Fibroblast of mammary gland (primary cell): Measurements from ENCODE around the gene ANO1.

Experiments used
- DNase-seq: peaks from one replicate; pipeline ENCODE4 v3.0.0-alpha.2; 2010; ENCODE audit warnings: low read depth
- H3K4me3 ChIP-seq: 2 replicates; pipeline ENCODE4 v1.5.1; 2011; ENCODE audit warnings: low read depth, mild to moderate bottlenecking, low read length, moderate library complexity; ENCODE audit not compliant: control insufficient read depth
- TF ChIP-seq, protein P1 (sequence below): conservative IDR thresholded peaks from 2 replicates; pipeline ENCODE4 v1.5.1; 2011; ENCODE audit warnings: low read depth, low read length, inconsistent platforms; ENCODE audit not compliant: control insufficient read depth, insufficient read depth

ANO1 gene

DNA sequence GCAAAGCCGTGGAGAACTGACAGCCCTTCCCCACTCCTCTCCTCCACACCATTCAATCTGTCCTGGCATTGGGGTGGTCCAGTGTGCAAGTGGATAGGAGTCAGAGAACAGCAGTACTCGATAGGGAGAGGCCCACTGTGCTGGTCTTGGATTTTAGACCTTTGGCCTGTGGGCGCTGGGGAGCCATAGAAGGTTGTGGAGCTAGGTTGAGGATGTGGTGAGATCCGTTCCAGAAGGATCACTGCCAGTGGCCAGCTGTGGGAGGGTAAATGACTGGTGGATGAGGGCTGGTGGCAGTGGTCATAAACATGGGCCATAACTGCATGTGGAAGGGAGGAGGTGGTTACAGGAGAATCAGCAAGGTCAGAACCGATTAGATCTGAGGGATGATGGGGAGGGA lies 28.6 kb downstream of the ANO1 start:
- TF ChIP-seq, protein P1, sequence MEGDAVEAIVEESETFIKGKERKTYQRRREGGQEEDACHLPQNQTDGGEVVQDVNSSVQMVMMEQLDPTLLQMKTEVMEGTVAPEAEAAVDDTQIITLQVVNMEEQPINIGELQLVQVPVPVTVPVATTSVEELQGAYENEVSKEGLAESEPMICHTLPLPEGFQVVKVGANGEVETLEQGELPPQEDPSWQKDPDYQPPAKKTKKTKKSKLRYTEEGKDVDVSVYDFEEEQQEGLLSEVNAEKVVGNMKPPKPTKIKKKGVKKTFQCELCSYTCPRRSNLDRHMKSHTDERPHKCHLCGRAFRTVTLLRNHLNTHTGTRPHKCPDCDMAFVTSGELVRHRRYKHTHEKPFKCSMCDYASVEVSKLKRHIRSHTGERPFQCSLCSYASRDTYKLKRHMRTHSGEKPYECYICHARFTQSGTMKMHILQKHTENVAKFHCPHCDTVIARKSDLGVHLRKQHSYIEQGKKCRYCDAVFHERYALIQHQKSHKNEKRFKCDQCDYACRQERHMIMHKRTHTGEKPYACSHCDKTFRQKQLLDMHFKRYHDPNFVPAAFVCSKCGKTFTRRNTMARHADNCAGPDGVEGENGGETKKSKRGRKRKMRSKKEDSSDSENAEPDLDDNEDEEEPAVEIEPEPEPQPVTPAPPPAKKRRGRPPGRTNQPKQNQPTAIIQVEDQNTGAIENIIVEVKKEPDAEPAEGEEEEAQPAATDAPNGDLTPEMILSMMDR: no peak
- no peak for DNase-seq
- no peak overlapping the region for H3K4me3 ChIP-seq

DNA sequence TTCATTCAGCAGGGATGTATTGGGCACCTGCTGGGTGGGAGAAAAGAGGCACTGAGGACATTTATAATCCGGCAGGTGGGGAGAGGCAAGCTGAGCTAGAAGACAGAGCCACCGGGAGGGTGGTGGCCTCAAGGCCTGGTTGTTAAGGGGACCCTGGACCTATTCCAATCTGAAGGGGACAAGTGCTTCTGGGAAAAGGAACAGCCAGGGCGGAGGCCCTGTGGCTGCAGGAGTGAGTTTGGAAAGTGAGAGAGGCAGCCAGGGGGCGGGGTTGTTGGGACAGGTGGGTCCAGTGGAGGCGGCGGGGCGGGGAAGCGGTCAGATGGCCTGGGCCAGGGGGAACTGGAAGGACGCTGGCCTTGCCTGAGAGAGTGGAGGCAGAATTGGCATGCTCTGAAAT lies 29.1 kb downstream of the ANO1 start:
- H3K4me3 ChIP-seq: no peak overlapping the region
- TF ChIP-seq, protein P1: no peak
- DNase-seq: no peak

DNA sequence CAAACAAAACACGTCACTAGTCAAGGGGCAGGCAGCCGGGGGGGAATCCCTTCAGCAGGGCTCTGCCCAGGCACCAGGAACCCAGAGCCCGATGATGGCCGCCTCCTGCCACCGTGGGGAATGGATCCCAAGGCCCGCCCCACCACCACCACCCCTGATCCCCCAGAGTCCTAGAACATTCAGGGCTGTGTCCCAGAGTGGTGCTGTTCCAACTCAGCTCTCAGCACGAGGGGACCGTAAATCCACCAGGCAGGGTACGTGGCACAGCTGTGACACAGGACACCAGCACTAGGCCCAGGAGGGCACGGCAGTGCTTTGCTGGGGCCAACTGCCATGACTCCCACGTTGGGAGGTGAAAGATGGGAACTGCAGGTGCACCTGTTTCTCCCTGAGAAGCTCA lies 29.6 kb downstream of the ANO1 start:
- TF ChIP-seq, protein P1: no peak
- no peak overlapping the region for H3K4me3 ChIP-seq
- DNase-seq: no peak

DNA sequence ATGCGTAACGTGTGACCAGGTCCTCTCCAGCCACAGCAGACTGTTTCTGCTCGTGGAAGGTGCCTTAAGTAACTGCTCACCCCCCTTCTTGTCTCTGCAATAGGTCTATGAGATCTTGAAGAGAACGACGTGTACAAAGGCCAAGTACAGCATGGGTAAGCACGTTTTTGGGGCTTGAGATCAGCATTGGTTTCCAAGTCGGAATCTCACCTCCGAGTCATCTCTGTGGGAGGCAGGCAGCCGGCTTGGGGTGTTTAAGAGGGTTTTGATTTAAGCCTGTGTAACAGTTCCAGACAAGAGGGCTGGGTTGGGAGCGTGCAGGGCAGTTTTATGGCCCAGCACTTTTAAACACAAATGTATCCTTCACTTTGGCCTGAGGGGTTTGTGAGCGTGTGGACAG lies 30.1 kb downstream of the ANO1 start:
- H3K4me3 ChIP-seq: no peak overlapping the region
- TF ChIP-seq, protein P1: no peak
- DNase-seq: peak; percentile 19

DNA sequence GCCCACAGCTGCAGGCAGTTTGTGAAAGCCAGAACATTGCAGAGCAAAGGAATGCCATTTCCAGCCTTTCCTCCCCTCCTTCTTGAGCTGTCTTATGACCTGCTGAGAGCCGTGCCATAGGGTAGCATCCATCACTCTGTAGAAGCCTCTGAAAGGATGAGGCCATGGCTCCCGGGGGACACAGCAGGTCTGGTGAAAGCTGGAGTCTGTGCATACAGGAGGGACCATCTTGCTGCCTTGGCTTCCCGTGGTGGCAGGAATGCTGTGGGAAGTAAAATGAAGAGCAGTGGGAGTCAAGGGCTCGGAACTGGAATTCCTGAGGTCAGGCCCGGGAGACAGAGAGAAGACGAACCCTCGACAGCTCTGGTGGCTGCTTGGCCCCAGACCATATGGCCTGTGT lies 30.9 kb downstream of the ANO1 start:
- no peak overlapping the region for H3K4me3 ChIP-seq
- no peak for DNase-seq
- TF ChIP-seq, protein P1: no peak

DNA sequence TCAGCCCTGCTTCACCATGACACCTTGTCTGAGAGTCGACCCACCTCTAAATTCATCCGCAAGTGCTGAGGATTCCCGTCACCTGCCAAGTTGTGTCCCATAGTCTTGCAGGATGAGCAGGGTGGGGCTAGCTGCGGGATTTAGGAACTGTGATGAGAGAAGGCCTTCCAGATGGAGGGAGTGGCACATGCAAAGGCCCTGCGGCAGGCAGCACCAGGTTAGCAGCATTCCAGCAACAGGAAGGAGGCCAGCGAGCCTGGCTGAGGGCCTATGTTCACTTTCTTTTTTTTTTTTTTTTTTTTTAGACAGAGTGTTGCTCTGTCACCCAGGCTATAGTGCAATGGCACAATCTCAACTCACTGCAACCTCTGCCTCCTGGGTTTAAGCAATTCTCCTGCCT lies 31.8 kb downstream of the ANO1 start:
- TF ChIP-seq, protein P1: no peak
- no peak overlapping the region for H3K4me3 ChIP-seq
- DNase-seq: no peak

DNA sequence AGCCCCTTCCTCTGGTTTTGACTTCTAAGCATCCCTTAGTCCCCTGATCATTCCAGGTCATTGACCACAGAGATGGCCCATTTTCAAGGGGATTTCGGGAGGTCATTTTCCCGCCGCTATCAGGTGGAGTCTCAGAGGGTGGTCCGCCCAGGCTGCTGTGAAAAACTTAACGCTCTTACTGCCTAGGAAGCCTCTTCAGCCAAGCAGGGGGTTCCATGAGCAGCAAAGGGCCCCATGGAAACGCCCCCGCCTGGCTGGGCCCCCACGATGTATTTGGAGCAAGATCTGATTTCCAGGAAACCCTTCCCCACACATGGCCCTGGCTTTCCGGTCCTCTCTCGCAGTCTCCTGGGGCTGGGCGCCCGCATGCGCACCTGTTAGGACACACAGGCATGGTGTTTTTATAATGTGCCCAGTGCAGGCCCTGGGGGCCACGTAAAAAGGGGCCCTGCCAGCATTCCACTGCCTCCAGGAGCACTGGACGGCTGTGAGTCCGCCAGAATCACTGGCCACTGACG lies 32.5 kb downstream of the ANO1 start:
- DNase-seq: no peak
- TF ChIP-seq, protein P1: no peak
- no peak overlapping the region for H3K4me3 ChIP-seq
